Fibroblast of skin of left biceps (primary cell): ENCODE results near the gene TEF.
"Not testable (repeated sequence)": the region's sequence is repeated elsewhere in the genome, so short reads cannot be mapped to it uniquely, and the experiment has no call there.

Source experiments
- DNase-seq, 2 experiments: peaks; one replicate each; pipeline ENCODE4 v3.0.0-alpha.2; 2013; ENCODE audit warnings: low read depth in 2 of 2

Gene TEF

GRCh38 chr22:41382610-41383009 lies 868 bp downstream of the TEF start:
- no peak for DNase-seq

- DNase-seq = no peak
Measured at GRCh38 chr22:41383085-41383484, 1.3 kb downstream of the TEF start.

GRCh38 chr22:41384128-41384527 lies 2.4 kb downstream of the TEF start:
- no peak for DNase-seq

- no peak for DNase-seq
Measured at GRCh38 chr22:41387341-41387740, 5.6 kb downstream of the TEF start.

- DNase-seq = no peak
Measured at GRCh38 chr22:41394012-41394356, 12.2 kb downstream of the TEF start.

- no peak for DNase-seq
Measured at GRCh38 chr22:41395531-41396240, 13.9 kb downstream of the TEF start.

- DNase-seq = no peak
Measured at GRCh38 chr22:41397143-41397811, 15.5 kb downstream of the TEF start.

- no peak for DNase-seq
Measured at GRCh38 chr22:41398921-41399320, 17.2 kb downstream of the TEF start.

- DNase-seq = peak; percentile 57 to 58
Measured at GRCh38 chr22:41401781-41402648, 20.3 kb downstream of the TEF start.

GRCh38 chr22:41402851-41403250 lies 21.1 kb downstream of the TEF start:
- not testable (repeated sequence) for DNase-seq

GRCh38 chr22:41403532-41404318 lies 22.0 kb downstream of the TEF start:
- peak in 1 of 2 experiments; percentile 32 for DNase-seq

GRCh38 chr22:41405588-41405987 lies 23.8 kb downstream of the TEF start:
- DNase-seq = no peak

GRCh38 chr22:41406410-41406809 lies 24.7 kb downstream of the TEF start:
- DNase-seq = no peak

GRCh38 chr22:41407433-41407832 lies 25.7 kb downstream of the TEF start:
- no peak for DNase-seq

GRCh38 chr22:41408665-41409064 lies 26.9 kb downstream of the TEF start:
- no peak for DNase-seq

- no peak for DNase-seq
Measured at GRCh38 chr22:41410311-41410751, 28.6 kb downstream of the TEF start.

- DNase-seq = no peak
Measured at GRCh38 chr22:41411021-41411851, 29.5 kb downstream of the TEF start.

GRCh38 chr22:41415554-41415953 lies 33.8 kb downstream of the TEF start:
- no peak for DNase-seq

- DNase-seq = no peak
Measured at GRCh38 chr22:41417622-41418390, 36.1 kb downstream of the TEF start.

- DNase-seq = no peak
Measured at GRCh38 chr22:41418717-41419116, 37.0 kb downstream of the TEF start.
